GM19324 (cell line): ENCODE results near the gene TMEM260.
"Not testable (repeated sequence)": the region's sequence is repeated elsewhere in the genome, so short reads cannot be mapped to it uniquely, and the experiment has no call there.

Source experiments
- ATAC-seq: cut with Tn5 transposase; IDR thresholded peaks from one replicate; pipeline ENCODE4 v1.9.1; 2021; ENCODE audit warnings: mild to moderate bottlenecking, moderate library complexity; ENCODE audit not compliant: unreplicated experiment, low FRiP score

The TMEM260 gene

GRCh38 chr14:56594428-56594827 is 14.8 kb downstream of the TMEM260 start:
- ATAC-seq = no peak

GRCh38 chr14:56598519-56598918 is 18.9 kb downstream of the TMEM260 start:
- ATAC-seq = no peak

DNA sequence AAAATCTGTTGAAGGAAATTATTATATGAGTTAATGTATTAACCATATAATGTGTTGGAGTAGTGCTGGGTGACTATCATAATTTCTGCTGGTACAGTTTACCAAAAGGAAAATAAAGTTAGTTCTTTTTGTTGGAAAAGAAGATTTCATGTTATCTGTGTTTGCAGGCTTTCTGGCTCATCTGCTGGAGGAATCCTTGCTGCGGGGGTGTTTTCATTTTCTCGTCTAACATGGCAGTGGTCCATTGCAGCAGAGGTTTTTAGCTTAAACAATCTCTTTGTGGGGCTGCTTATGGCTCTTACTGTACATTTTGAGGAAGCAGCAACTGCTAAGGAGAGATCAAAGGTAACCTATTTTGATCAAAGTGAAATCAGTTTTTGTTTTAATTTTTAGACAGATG is 24.1 kb downstream of the TMEM260 start:
- ATAC-seq = no peak

DNA sequence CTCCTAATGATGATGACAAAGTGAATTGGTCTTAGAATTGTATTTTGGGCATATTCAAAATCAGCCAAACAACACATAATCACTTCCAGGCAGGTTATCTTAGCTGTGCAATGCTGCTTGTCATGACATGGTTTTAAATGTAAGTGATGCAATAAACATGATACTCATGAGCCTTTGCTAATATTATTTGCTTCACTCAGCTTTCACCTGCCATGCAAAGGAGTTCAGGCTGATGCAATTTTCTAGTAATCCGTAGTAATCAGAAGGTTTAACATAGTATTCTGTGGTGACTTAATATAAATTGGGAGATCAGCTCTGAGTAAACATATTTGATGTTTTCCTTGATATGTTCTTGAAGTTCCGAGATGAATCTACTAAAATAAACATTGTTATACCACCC is 29.1 kb downstream of the TMEM260 start:
- ATAC-seq = no peak

GRCh38 chr14:56611663-56612062 is 32.1 kb downstream of the TMEM260 start:
- ATAC-seq = not testable (repeated sequence)

DNA sequence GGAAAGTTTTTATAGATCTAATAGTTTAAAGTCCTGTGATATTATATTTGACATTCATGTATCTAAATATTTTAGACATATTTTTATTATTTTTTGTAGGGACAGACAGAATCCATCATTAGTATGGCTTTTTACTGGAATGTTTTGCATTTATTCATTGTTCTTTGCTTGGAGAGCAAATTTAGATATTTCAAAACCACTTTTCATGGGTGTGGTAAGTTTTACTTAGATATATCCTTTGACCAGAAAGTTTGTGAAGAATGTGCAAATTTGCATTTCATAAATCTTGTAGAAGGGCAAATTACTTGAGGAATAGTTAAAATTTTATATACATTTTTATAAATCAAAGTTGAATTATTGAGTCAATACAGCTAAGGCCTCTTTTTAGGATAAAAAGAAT is 37.5 kb downstream of the TMEM260 start:
- ATAC-seq = no peak

GRCh38 chr14:56630707-56631106 is 51.1 kb downstream of the TMEM260 start:
- no peak for ATAC-seq

DNA sequence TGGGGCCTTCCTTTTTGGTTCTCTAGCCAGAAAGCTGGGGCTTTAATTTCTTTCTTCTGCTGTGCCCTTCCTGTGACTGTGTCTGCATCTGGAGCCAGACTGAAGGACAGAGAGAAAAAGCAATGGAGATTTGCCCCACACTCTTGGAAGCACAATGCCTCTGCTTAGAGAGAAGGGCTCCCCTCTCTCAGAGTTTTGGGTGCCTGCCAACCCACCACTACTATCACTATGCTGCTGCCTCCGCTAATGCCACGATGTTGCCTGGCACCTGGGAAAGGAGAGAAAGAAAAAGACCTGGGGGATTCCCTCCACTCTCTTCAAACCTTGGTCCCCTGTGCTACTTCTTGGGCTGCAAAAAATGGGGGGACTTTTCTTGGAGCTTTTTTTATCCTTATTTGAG is 52.6 kb downstream of the TMEM260 start:
- no peak for ATAC-seq

DNA sequence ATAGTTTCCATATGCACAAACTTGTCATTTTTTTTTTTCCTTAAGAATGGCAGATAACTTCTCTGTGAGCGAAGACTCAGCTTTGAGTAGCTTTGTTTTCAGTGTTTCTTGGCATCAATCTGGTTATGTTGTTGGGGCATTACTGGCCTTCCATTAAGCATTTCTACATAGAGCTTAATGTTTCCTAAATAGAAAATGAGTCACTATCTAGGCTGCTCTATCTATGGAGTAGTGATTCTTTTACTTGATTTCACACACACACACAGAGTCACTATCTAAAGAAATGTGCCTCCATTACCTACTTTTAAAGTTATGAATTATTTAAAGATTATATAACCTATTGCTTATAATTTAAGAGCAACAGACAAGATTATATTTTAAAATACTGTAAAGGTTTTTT is 53.9 kb downstream of the TMEM260 start:
- no peak for ATAC-seq

DNA sequence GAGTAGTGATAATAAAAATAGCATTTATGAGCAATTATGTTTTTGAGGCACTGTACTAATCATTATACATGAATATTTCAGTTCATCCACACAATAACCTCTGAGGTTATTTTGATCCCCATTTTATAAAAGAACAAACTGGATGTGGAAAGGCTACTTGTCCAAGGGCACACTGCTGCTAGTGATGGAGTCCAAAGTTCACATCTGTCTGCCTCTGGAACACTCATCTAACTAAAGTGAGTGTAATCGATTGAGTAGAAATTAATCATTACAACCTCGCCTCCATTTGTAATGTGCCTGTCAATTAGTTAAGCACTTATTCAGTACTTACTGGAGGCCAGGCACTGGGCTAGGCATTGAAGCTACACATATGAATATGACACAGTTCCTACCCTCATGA is 55.4 kb downstream of the TMEM260 start:
- ATAC-seq = no peak

DNA sequence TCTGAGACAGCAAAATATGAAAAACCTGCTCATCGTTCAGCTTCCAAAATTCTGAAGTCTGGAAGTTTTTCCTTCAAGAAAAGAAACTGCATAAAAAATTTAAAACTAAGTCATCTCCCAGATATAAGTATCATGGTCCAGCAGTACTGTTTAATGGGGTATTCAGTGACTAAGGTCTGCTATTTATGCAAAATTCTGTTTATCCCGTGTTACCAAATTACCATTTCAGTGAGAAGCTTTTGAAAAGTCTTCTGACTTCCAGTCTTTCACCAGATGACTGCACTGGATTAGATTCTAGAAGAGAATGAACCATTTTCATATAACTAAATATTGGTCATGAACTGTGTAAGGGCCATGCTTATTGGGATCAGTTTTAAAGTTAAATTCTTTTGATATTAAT is 67.9 kb downstream of the TMEM260 start:
- ATAC-seq = no peak

DNA sequence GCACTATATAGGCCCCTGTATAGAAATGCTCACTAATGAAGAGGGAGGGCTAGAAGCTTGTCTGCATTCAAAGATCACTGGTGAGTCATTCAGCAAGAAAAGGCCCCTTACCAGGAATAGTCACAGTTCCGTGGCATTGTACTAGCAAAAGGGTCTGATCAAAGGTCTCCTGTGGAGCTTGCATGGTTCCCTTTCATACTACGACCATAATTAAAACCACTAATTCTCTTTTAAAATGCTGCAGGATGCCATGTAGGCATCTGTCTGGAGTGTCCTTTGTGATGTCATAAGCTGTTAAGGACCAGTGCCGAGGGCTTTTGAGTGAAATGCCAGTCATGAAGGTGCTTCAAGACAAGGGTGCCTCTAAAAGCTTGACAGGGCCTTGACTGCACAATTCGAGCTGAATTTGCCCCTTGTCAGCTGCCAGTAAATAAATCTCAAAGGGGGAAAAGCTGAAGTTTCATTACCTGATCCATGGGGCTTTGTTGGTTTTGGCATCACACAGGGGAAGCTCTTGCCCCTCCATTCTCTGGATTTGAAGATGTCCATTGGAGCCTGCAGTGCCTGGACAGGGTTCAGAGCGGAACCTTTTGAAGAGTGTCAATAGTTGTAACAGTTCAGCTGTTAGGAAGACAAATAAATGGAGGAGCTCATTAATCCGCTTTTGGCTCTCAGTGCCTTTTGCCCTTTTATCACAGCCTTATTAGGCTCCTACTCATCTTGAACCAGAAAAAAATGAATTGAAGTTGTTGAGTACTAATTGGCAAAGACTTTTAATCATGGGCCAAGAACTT is 69.1 kb downstream of the TMEM260 start:
- ATAC-seq = no peak

GRCh38 chr14:56649382-56649781 is 69.8 kb downstream of the TMEM260 start:
- no peak for ATAC-seq

- no peak for ATAC-seq
These were observed 70.5 kb downstream of the TMEM260 start for GRCh38 chr14:56650048-56650447.

- ATAC-seq = no peak
These were observed 71.4 kb downstream of the TMEM260 start for GRCh38 chr14:56650979-56651378.

GRCh38 chr14:56657604-56658003 is 78.0 kb downstream of the TMEM260 start:
- no peak for ATAC-seq

GRCh38 chr14:56659378-56659777 is 79.8 kb downstream of the TMEM260 start:
- no peak for ATAC-seq

DNA sequence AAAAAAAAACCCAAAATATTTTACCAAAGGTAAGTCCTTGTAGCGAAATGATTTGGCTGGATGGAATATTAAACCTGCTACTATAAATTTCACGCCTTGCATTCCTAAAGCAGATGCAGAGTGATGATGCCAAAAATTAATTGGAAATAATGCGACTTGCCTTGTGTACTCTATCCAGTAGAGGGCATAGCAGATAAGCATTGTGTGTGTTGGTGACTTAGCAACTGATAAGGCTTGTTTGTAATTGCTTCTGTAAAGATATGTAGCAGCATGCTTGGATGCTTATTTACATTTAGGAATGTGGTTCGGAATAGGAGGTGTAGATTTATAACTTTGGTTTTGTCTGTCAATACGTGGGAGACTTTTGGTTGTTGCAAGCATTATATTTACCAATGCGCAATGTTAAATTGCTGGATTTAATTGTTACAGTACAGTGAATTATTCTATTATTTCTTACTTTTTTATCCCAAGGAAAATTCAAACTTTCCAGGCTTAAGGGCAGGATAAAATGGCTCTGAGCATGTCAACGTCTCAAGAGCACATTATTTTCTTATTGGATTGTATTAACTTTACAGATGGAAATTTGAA is 80.5 kb downstream of the TMEM260 start:
- ATAC-seq = no peak

- ATAC-seq = no peak
These were observed 81.2 kb downstream of the TMEM260 start for GRCh38 chr14:56660677-56661389.

GRCh38 chr14:56661478-56661877 is 81.9 kb downstream of the TMEM260 start:
- no peak for ATAC-seq

DNA sequence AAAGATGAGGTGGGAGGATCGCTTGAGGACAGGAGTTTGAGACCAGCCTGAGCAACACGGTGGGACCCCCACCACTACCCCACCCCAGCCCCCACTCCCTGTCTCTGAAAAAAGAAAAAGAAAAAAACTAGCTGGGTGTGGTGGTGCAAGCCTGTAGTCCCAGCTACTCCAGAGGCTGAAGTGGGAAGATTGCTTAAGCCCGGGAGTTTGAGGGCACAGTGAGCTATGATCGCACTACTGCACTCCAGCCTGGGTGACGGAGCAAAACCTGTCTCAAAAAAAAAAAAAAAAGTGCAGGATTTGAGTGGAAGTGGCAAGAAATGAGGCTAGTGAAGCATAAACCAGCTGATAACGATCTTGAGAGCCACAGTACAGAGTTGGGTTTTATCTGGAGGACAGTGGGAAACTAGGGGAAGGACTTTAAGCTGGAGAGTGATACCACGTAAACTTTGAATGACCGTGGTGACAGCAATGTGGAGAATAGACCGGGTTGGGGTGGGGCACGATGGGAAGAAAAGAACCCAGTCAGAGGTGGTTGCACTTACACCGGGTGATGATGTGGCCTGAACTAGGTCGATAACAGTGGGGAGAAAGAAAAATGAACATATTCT is 85.3 kb downstream of the TMEM260 start:
- ATAC-seq = no peak
